ENCODE results near the gene LRRC1.

Gene LRRC1

GRCh38 chr6:53809691-53810090 is 14.9 kb downstream of the LRRC1 start:
- DNase-seq (ENCODE audit: low read depth, low spot score), result no peak

GRCh38 chr6:53811082-53811481 is 16.3 kb downstream of the LRRC1 start:
- no peak overlapping the region for H3K4me3 ChIP-seq (ENCODE audit: low read length)
- no peak for DNase-seq (ENCODE audit: low read depth, low spot score)

More at GRCh38 chr6:53809691-53810090, 14.9 kb downstream of the LRRC1 start:
- H3K4me3 ChIP-seq (ENCODE audit: low read length), result no peak overlapping the region

- DNase-seq (ENCODE audit: low read depth, low spot score), result no peak
Observed at GRCh38 chr6:53811746-53812145, 16.9 kb downstream of the LRRC1 start.

GRCh38 chr6:53813096-53813495 is 18.3 kb downstream of the LRRC1 start:
- no peak overlapping the region for H3K4me3 ChIP-seq (ENCODE audit: low read length)
- DNase-seq (ENCODE audit: low read depth, low spot score), result no peak

More at GRCh38 chr6:53811746-53812145, 16.9 kb downstream of the LRRC1 start:
- H3K4me3 ChIP-seq (ENCODE audit: low read length), result no peak overlapping the region

- no peak for DNase-seq (ENCODE audit: low read depth, low spot score)
- H3K4me3 ChIP-seq (ENCODE audit: low read length), result no peak overlapping the region
Observed at GRCh38 chr6:53813801-53814200, 19.0 kb downstream of the LRRC1 start.

GRCh38 chr6:53814353-53814752 is 19.5 kb downstream of the LRRC1 start:
- DNase-seq (ENCODE audit: low read depth, low spot score), result no peak

GRCh38 chr6:53815381-53816119 is 20.7 kb downstream of the LRRC1 start:
- H3K4me3 ChIP-seq (ENCODE audit: low read length), result no peak overlapping the region
- DNase-seq (ENCODE audit: low read depth, low spot score), result no peak

More at GRCh38 chr6:53814353-53814752, 19.5 kb downstream of the LRRC1 start:
- no peak overlapping the region for H3K4me3 ChIP-seq (ENCODE audit: low read length)

- no peak for DNase-seq (ENCODE audit: low read depth, low spot score)
- no peak overlapping the region for H3K4me3 ChIP-seq (ENCODE audit: low read length)
Observed at GRCh38 chr6:53818858-53819609, 24.2 kb downstream of the LRRC1 start.

- H3K4me3 ChIP-seq (ENCODE audit: low read length), result no peak overlapping the region
- no peak for DNase-seq (ENCODE audit: low read depth, low spot score)
Observed at GRCh38 chr6:53822401-53823125, 27.8 kb downstream of the LRRC1 start.

GRCh38 chr6:53824714-53825113 is 29.9 kb downstream of the LRRC1 start:
- DNase-seq (ENCODE audit: low read depth, low spot score), result no peak
- no peak overlapping the region for H3K4me3 ChIP-seq (ENCODE audit: low read length)

GRCh38 chr6:53825532-53826321 is 30.9 kb downstream of the LRRC1 start:
- H3K4me3 ChIP-seq (ENCODE audit: low read length), result no peak overlapping the region
- DNase-seq (ENCODE audit: low read depth, low spot score), result no peak

- no peak overlapping the region for H3K4me3 ChIP-seq (ENCODE audit: low read length)
- no peak for DNase-seq (ENCODE audit: low read depth, low spot score)
Observed at GRCh38 chr6:53827531-53827930, 32.7 kb downstream of the LRRC1 start.

GRCh38 chr6:53828215-53828614 is 33.4 kb downstream of the LRRC1 start:
- H3K4me3 ChIP-seq (ENCODE audit: low read length), result no peak overlapping the region
- DNase-seq (ENCODE audit: low read depth, low spot score), result no peak

GRCh38 chr6:53828966-53829697 is 34.3 kb downstream of the LRRC1 start:
- DNase-seq (ENCODE audit: low read depth, low spot score), result no peak

GRCh38 chr6:53829698-53830221 is 35.0 kb downstream of the LRRC1 start:
- H3K4me3 ChIP-seq (ENCODE audit: low read length), result no peak overlapping the region
- no peak for DNase-seq (ENCODE audit: low read depth, low spot score)

More at GRCh38 chr6:53828966-53829697, 34.3 kb downstream of the LRRC1 start:
- no peak overlapping the region for H3K4me3 ChIP-seq (ENCODE audit: low read length)

- DNase-seq (ENCODE audit: low read depth, low spot score), result no peak
- H3K4me3 ChIP-seq (ENCODE audit: low read length), result no peak overlapping the region
Observed at GRCh38 chr6:53830366-53830765, 35.6 kb downstream of the LRRC1 start.

GRCh38 chr6:53831081-53831869 is 36.5 kb downstream of the LRRC1 start:
- H3K4me3 ChIP-seq (ENCODE audit: low read length), result no peak overlapping the region
- DNase-seq (ENCODE audit: low read depth, low spot score), result no peak
